ENCODE results near the gene SRP14.

DNA sequence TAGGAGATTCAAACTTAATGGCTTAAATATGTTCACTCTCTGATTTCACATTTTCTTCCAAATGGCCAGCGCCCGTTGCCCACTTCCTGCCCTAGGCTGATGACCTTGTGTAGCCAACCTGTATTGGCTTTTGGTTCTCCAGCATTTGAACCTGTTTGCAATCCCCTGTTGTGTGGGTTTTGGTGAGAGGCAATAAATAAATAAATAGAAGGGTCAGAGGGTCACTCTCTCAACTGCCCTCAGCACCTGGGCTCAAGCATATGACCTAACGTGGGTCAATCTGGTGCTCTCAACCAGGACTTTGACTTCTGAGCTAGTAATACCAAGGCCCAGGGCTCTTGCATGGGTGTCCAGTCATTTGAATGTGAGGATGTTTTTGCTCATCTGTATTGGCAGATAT is 1.8 kb upstream of the SRP14 start:
- no peak for TF ChIP-seq EZH2phosphoT487 (IDR thresholded peaks at IDR 0.05; ENCODE audit: borderline replicate concordance)
- TF ChIP-seq, protein P1, sequence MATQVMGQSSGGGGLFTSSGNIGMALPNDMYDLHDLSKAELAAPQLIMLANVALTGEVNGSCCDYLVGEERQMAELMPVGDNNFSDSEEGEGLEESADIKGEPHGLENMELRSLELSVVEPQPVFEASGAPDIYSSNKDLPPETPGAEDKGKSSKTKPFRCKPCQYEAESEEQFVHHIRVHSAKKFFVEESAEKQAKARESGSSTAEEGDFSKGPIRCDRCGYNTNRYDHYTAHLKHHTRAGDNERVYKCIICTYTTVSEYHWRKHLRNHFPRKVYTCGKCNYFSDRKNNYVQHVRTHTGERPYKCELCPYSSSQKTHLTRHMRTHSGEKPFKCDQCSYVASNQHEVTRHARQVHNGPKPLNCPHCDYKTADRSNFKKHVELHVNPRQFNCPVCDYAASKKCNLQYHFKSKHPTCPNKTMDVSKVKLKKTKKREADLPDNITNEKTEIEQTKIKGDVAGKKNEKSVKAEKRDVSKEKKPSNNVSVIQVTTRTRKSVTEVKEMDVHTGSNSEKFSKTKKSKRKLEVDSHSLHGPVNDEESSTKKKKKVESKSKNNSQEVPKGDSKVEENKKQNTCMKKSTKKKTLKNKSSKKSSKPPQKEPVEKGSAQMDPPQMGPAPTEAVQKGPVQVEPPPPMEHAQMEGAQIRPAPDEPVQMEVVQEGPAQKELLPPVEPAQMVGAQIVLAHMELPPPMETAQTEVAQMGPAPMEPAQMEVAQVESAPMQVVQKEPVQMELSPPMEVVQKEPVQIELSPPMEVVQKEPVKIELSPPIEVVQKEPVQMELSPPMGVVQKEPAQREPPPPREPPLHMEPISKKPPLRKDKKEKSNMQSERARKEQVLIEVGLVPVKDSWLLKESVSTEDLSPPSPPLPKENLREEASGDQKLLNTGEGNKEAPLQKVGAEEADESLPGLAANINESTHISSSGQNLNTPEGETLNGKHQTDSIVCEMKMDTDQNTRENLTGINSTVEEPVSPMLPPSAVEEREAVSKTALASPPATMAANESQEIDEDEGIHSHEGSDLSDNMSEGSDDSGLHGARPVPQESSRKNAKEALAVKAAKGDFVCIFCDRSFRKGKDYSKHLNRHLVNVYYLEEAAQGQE (IDR thresholded peaks at IDR 0.05; ENCODE audit: low read depth), result no peak
